Thyroid gland (tissue), 4 donors: ENCODE data around the gene MASP1. TPM values are rescaled to one million over a fixed set of nuclear protein-coding genes. Genes with fewer than 3 reads are reported as not detected.

ENCODE experiments used
- DNase-seq, 2 donors: peaks; one replicate each; pipeline ENCODE4 v3.0.0-alpha.2; 2019
- H3K27ac ChIP-seq, 3 donors: fragments of 200-600 bp; sonication (generic); 1 replicate in 2 of 3; 2 replicates in 1 of 3; pipeline ENCODE4 v1.5.1; 2016 to 2019; ENCODE audit warnings: mild to moderate bottlenecking in 1 of 3, moderate library complexity in 1 of 3
- H3K27me3 ChIP-seq: fragments of 200-600 bp; sonication (generic); one replicate; pipeline ENCODE4 v1.5.1; 2019
- H3K36me3 ChIP-seq, 2 donors: fragments of 200-600 bp; sonication (generic); one replicate each; pipeline ENCODE4 v1.5.1; 2016 to 2019
- H3K4me1 ChIP-seq, 2 donors: fragments of 200-600 bp; sonication (generic); one replicate each; pipeline ENCODE4 v1.5.1; 2017 to 2019
- H3K4me3 ChIP-seq, 3 donors: fragments of 200-600 bp; sonication (generic); replicated peaks in 1 of 3; 1 replicate in 2 of 3; 2 replicates in 1 of 3; pipeline ENCODE4 v1.5.1; 2016; ENCODE audit warnings: mild to moderate bottlenecking in 1 of 3
- H3K9me3 ChIP-seq: fragments of 200-600 bp; sonication (generic); one replicate; pipeline ENCODE4 v1.5.1; 2017
- POLR2A ChIP-seq, 2 donors: fragments of 450-650 bp; IDR thresholded peaks; one replicate each; pipeline ENCODE4 v1.6.1; 2017; ENCODE audit warnings: antibody characterized with exemption in 2 of 2, mild to moderate bottlenecking in 2 of 2, moderate library complexity in 1 of 2
- WGBS, 2 donors: methylation state at CpG; one replicate each; pipeline ENCODE4 v1.1.5; 2017; 5-methylcytosine and 5-hydroxymethylcytosine counted together
- intact Hi-C: fragments of 100-400 bp; cut with DNase I; formaldehyde crosslinking; loops from one replicate; pipeline ENCODE4 v1.15.1; 2023
- total RNA-seq, 4 donors: library from RNA; depleted of rRNA; stranded (reverse); fragments of >200 nt; gene quantifications; one replicate each; pipeline ENCODE4 v1.2.3, GENCODE V29; 2016
- TF ChIP-seq, protein P1 (sequence below), 6 experiments: fragments of 200-600 bp in 3 of 6; fragments of 450-650 bp in 3 of 6; sonication (generic) in 3 of 6; IDR thresholded peaks; one replicate each; pipeline ENCODE4 v1.5.1; 2016 to 2019; ENCODE audit warnings: antibody characterized with exemption in 6 of 6, mild to moderate bottlenecking in 2 of 6, inconsistent platforms in 1 of 6, moderate library complexity in 1 of 6

Gene MASP1
- total RNA-seq, 4 donors from 2014 or later, result 5.5 to 11.6 (median 7.2) TPM

DNA sequence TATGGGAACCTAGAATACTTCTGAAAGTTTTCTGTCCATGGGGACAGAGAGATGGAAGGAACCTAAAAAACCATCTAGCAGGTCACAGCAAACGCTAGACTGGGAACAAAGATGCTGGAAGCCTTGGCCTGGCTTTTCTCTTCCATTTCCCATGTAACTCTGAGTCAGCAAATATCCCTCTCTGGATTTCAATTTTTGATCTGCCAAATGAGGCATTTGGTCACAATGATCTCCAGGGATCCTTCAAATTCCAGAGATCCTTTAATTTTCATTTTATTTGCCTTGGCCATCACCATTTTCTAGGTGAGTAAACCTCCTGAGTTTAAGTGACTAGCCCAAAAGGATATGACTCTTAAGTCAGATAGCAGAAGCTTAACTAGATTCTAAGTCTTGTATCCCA lies 54.6 kb downstream of the MASP1 start:
- WGBS, 2 donors, result 84 to 90% methylated on average over 1 of the region's 1 CpG
- Histone ChIP-seq H3K36me3 (no peaks in the 10 kb centered on the region), H3K27ac (no peak overlapping the region), H3K4me3 (no peak overlapping the region), H3K4me1 (no peaks in the 10 kb centered on the region), H3K27me3 (no peaks in the 10 kb centered on the region), H3K9me3 (no peaks in the 10 kb centered on the region)
- TF ChIP-seq, protein P1, sequence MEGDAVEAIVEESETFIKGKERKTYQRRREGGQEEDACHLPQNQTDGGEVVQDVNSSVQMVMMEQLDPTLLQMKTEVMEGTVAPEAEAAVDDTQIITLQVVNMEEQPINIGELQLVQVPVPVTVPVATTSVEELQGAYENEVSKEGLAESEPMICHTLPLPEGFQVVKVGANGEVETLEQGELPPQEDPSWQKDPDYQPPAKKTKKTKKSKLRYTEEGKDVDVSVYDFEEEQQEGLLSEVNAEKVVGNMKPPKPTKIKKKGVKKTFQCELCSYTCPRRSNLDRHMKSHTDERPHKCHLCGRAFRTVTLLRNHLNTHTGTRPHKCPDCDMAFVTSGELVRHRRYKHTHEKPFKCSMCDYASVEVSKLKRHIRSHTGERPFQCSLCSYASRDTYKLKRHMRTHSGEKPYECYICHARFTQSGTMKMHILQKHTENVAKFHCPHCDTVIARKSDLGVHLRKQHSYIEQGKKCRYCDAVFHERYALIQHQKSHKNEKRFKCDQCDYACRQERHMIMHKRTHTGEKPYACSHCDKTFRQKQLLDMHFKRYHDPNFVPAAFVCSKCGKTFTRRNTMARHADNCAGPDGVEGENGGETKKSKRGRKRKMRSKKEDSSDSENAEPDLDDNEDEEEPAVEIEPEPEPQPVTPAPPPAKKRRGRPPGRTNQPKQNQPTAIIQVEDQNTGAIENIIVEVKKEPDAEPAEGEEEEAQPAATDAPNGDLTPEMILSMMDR (IDR thresholded peaks at IDR 0.05), result no peak
- TF ChIP-seq POLR2A (IDR thresholded peaks at IDR 0.05), result no peak
- DNase-seq, result no peak
- intact Hi-C loops, result no loop called here

DNA sequence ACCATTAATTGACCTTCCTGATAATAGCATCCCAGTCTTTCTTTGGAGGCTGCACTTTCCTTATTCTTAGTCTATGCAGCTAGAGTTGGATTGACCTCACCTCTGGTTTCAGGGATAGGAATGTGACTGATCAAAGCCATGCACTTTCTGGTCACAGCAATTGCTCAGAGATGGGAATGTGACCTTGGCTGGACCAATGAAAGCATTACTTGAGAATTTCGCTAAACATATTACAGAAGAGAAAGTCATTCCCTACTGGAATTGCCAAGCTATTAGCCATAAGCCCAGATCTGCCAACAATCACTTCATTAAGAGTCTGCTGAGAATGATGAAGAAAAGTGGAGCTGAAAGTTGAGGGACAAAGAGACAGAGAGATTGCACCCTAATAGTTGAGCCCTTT lies 61.5 kb downstream of the MASP1 start:
- Histone ChIP-seq H3K27ac (no peak overlapping the region), H3K9me3 (no peaks in the 10 kb centered on the region), H3K36me3 (no peaks in the 10 kb centered on the region), H3K4me1 (no peaks in the 10 kb centered on the region), H3K4me3 (no peak overlapping the region), H3K27me3 (no peaks in the 10 kb centered on the region)
- WGBS, 2 donors, result 89% methylated on average over 1 of the region's 1 CpG
- no peak for DNase-seq
- TF ChIP-seq, protein P1 (IDR thresholded peaks at IDR 0.05), result no peak
- TF ChIP-seq POLR2A (IDR thresholded peaks at IDR 0.05), result no peak
- intact Hi-C loops, result no loop called here

DNA sequence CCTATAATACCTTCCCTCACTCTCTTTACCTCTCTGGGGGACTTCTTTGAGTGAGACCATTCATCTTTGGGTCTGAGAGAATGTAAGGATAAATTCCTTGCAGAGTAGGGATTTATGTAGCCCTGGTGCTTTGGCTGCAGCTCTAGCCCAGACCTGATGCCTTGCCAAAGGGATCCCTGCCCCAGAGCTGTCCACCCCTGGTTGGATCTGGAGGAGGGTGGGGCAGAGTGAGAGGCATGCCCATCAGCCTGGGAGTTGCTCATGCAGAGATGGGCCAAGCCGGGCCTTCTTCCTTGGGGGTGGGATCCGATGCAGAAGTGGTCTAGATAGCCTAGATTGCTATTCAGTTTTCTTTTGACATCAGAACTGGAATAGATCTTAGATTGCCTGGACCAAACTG lies 62.8 kb downstream of the MASP1 start:
- 76 to 79% methylated on average over 2 of the region's 2 CpGs for WGBS, 2 donors
- no peaks in the 10 kb centered on the region for H3K9me3 ChIP-seq
- H3K36me3 ChIP-seq, result no peaks in the 10 kb centered on the region
- intact Hi-C loops, result loop anchor here (10.0 kb wide), 1 partner anchor 446 kb away; the partner anchor contains the start of gene SST
- TF ChIP-seq POLR2A (IDR thresholded peaks at IDR 0.05), result no peak
- TF ChIP-seq, protein P1 (IDR thresholded peaks at IDR 0.05), result no peak
- H3K4me3 ChIP-seq, result no peak overlapping the region
- no peaks in the 10 kb centered on the region for H3K27me3 ChIP-seq
- no peak for DNase-seq
- H3K27ac ChIP-seq, result no peak overlapping the region
- H3K4me1 ChIP-seq, result no peaks in the 10 kb centered on the region

DNA sequence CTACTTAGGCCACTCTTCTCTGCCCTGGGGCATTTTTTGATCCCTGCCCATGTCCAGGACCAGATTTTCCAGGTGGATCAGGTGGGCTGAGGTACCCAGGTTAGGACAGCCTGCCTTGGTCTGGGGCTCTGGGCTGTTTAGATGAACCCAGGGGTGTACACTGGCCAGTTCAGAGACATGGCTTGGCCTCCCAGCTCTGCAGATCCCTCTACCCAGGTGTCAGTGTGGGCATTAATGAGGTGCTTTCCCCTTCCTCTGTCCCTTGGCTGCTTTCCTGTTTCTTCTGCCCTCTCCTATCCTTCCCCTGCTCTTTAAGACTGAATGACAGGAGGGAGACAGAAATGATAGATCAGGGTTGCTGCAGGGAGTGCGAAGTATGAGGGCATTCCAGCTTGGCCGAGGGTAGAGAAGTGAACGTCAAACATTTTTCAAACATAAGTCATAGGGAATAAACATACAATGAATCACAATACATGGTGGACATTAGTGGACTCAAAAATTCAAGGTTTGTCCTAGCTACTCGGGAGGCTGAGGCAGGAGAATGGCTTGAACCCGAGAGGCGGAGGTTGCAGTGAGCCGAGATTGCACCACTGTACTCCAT lies 63.8 kb downstream of the MASP1 start:
- intact Hi-C loops, result loop anchor here (10.0 kb wide), 1 partner anchor 447 kb away; the partner anchor contains the start of gene SST
- DNase-seq, result no peak
- H3K36me3 ChIP-seq, result no peaks in the 10 kb centered on the region
- H3K27me3 ChIP-seq, result no peaks in the 10 kb centered on the region
- H3K9me3 ChIP-seq, result no peaks in the 10 kb centered on the region
- H3K27ac ChIP-seq, result no peak overlapping the region
- WGBS, 2 donors, result 91 to 92% methylated on average over 7 of the region's 7 CpGs
- no peak overlapping the region for H3K4me3 ChIP-seq
- TF ChIP-seq, protein P1 (IDR thresholded peaks at IDR 0.05), result no peak
- H3K4me1 ChIP-seq, result no peaks in the 10 kb centered on the region

DNA sequence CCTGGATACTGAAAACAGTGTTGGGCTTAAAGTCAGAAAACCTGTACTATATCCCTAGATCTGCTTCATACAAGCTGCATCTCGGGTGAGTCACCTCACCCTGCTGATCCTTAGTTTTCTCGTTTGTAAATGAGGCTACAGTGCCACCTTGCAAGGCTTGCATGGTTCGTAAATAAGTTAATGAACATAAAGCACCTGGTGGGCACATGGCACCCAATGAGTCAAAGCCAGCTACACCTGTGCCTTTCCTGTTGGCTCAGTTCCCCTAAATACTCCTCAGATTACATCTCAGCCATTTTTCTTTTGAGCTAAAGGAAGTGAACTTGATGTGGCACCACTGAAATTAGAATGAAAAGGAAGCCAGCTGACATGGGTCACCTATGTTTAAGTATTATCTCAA lies 67.7 kb downstream of the MASP1 start:
- intact Hi-C loops, result loop anchor here (10.0 kb wide), 1 partner anchor 451 kb away; the partner anchor contains the start of gene SST
- 73 to 85% methylated on average over 3 of the region's 3 CpGs for WGBS, 2 donors

More for the DNA sequence above, 67.7 kb downstream of the MASP1 start:
- Histone ChIP-seq H3K27ac (no peak overlapping the region), H3K9me3 (no peaks in the 10 kb centered on the region), H3K36me3 (no peaks in the 10 kb centered on the region), H3K27me3 (no peaks in the 10 kb centered on the region), H3K4me1 (no peaks in the 10 kb centered on the region), H3K4me3 (no peak overlapping the region)
- DNase-seq, result no peak
- TF ChIP-seq, protein P1 (IDR thresholded peaks at IDR 0.05), result no peak
- TF ChIP-seq POLR2A (IDR thresholded peaks at IDR 0.05), result no peak
